ENCODE results near the gene AKAP1. TPM values are rescaled to one million over a fixed set of nuclear protein-coding genes. Genes with fewer than 3 reads are reported as not detected.
A peak's percentile ranks its signal among the peaks of the same experiment; 100 is the strongest.

AKAP1 gene
- total RNA-seq, 2 experiments from 2014 or later = 27.0 to 29.8 TPM

GRCh38 chr17:57077000-57077399, 8.0 kb upstream of the AKAP1 start:
- Mint-ChIP-seq H3K4me3 (no peak overlapping the region), H3K4me1 (peaks cover 10% of the 10 kb centered on the region), H3K9me3 (ENCODE audit: low read depth) (no peaks in the 10 kb centered on the region), H3K27ac (no peak overlapping the region), H3K27me3 (no peaks in the 10 kb centered on the region), H3K36me3 (ENCODE audit: low read depth) (no peaks in the 10 kb centered on the region)
- CTCF ChIA-PET = no interaction called here
- POLR2A ChIA-PET = no interaction called here
- DNase-seq (no peak), ATAC-seq (no peak)
- intact Hi-C loops (cut with DNase I, micrococcal nuclease) = no loop called here

DNA sequence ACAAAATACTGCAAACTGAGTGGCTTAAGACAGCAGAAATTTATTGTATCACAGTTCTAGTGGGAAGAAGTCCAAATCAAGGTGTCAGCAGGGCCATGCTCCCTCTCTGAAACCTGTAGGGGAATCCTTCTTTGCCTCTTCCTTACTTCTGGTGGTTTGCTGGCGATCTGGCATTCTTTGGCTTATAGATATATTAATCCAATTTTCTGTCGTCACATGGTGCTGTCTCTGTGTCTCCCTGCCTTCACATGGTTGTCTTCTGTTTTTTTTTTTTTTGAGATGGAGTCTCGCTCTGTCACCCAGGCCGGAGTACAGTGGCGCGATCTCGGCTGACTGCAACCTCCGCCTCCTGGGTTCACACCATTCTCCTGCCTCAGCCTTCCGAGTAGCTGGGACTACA, 6.8 kb upstream of the AKAP1 start:
- ATAC-seq = no peak
- H3K27ac Mint-ChIP-seq = no peak overlapping the region
- ChIA-PET CTCF (interaction anchor here (0.7 kb wide), 1 partner anchor 65 kb away, joined by 3 read pairs; no protein-coding TSS in a partner anchor), POLR2A (no interaction called here)
- H3K4me1 Mint-ChIP-seq = peaks cover 14% of the 10 kb centered on the region
- intact Hi-C loops (cut with DNase I, micrococcal nuclease) = no loop called here
- no peak overlapping the region for H3K4me3 Mint-ChIP-seq
- H3K9me3 Mint-ChIP-seq (ENCODE audit: low read depth) = no peaks in the 10 kb centered on the region
- no peaks in the 10 kb centered on the region for H3K36me3 Mint-ChIP-seq (ENCODE audit: low read depth)
- DNase-seq = no peak
- H3K27me3 Mint-ChIP-seq = no peaks in the 10 kb centered on the region

- H3K4me3 Mint-ChIP-seq = no peak overlapping the region
- H3K36me3 Mint-ChIP-seq (ENCODE audit: low read depth) = no peaks in the 10 kb centered on the region
- intact Hi-C loops (cut with DNase I, micrococcal nuclease) = loop anchor here in 1 of 2 experiments (10.0 kb wide), 1 partner anchor 246 kb away; the partner anchor contains the start of genes C17orf67 and DGKE
These were observed 4.3 kb upstream of the AKAP1 start for GRCh38 chr17:57080718-57081117.

GRCh38 chr17:57082441-57082840, 2.6 kb upstream of the AKAP1 start:
- DNase-seq = no peak
- Mint-ChIP-seq H3K36me3 (ENCODE audit: low read depth) (peaks cover 6% of the 10 kb centered on the region), H3K9me3 (ENCODE audit: low read depth) (no peaks in the 10 kb centered on the region), H3K27me3 (no peaks in the 10 kb centered on the region), H3K4me1 (peaks cover 30% of the 10 kb centered on the region), H3K4me3 (no peak overlapping the region), H3K27ac (no peak overlapping the region)
- ATAC-seq = no peak
- CTCF ChIA-PET = interaction anchor here (1.0 kb wide), 1 partner anchor 418 kb away, joined by 3 read pairs; no protein-coding TSS in a partner anchor
- intact Hi-C loops (cut with DNase I, micrococcal nuclease) = loop anchor here in 1 of 2 experiments (10.0 kb wide), 1 partner anchor 248 kb away; the partner anchor contains the start of genes C17orf67 and DGKE
- POLR2A ChIA-PET = interaction anchor here (0.7 kb wide), 1 partner anchor 1320 kb away, joined by 8 read pairs; no protein-coding TSS in a partner anchor

More at GRCh38 chr17:57080718-57081117, 4.3 kb upstream of the AKAP1 start:
- Mint-ChIP-seq H3K9me3 (ENCODE audit: low read depth) (no peaks in the 10 kb centered on the region), H3K27me3 (no peaks in the 10 kb centered on the region), H3K4me1 (peaks cover 19% of the 10 kb centered on the region), H3K27ac (no peak overlapping the region)
- ChIA-PET POLR2A (no interaction called here), CTCF (interaction anchor here (0.7 to 0.9 kb wide), 2 partner anchors 102 to 1292 kb away, joined by 3 read pairs; no protein-coding TSS in a partner anchor)
- ATAC-seq = no peak
- DNase-seq = no peak

DNA sequence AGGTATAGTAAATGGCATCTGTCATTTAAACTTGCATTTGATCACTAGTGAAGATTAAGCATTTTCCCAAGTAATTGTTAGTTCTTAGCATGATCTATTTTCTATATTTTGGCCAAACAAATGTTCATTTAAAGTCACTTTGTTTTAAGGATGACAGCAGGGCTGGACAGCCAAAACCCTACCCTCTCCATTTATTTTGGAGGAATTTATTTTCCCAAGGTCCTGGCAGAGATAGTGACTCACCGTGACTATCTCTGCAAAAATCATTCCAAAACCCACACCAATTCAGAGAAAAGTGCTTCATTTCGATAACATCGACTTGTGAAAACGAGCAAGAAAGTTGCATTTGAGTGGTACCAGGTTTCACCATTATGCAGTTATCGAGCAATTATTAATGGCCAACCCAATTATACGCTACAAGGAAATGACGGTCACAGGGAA, 665 bp upstream of the AKAP1 start:
- Mint-ChIP-seq H3K4me1 (peaks cover 42% of the 10 kb centered on the region), H3K36me3 (ENCODE audit: low read depth) (peaks cover 7% of the 10 kb centered on the region), H3K27ac (peak overlapping the region; percentile 87), H3K9me3 (ENCODE audit: low read depth) (no peaks in the 10 kb centered on the region), H3K27me3 (no peaks in the 10 kb centered on the region), H3K4me3 (peak overlapping the region; percentile 81)
- DNase-seq (no peak), ATAC-seq (peak; percentile 15)
- POLR2A ChIA-PET = interaction anchor here (1.6 kb wide), 1 partner anchor 14 kb away, joined by 5 read pairs; no protein-coding TSS in a partner anchor
- CTCF ChIA-PET = interaction anchor here (0.7 to 1.6 kb wide), 4 partner anchors 11 to 205 kb away, joined by 3 to 5 read pairs (median 3); no protein-coding TSS in a partner anchor
- intact Hi-C loops (cut with DNase I, micrococcal nuclease) = loop anchor here (2.0 to 10.0 kb wide), 4 partner anchors 250 to 1134 kb away; partner anchors contain the start of genes C17orf67 (in 1 of the 2), DGKE (in 1 of the 2), DYNLL2 (in 1 of the 2) and MKS1 (in 1 of the 2)

- peaks cover 9% of the 10 kb centered on the region for H3K36me3 Mint-ChIP-seq (ENCODE audit: low read depth)
- H3K27me3 Mint-ChIP-seq = no peaks in the 10 kb centered on the region
- ATAC-seq (peak; percentile 32), DNase-seq (peak; percentile 71)
- POLR2A ChIA-PET = interaction anchor here (1.0 to 1.6 kb wide), 2 partner anchors 13 to 957 kb away, joined by 3 to 5 read pairs; no protein-coding TSS in a partner anchor
- no peaks in the 10 kb centered on the region for H3K9me3 Mint-ChIP-seq (ENCODE audit: low read depth)
- H3K27ac Mint-ChIP-seq = no peak overlapping the region
- CTCF ChIA-PET = interaction anchor here (1.2 to 1.6 kb wide), 4 partner anchors 12 to 76 kb away, joined by 3 to 5 read pairs (median 4); no protein-coding TSS in a partner anchor
- H3K4me3 Mint-ChIP-seq = peak overlapping the region; percentile 81
- intact Hi-C loops (cut with DNase I, micrococcal nuclease) = loop anchor here (1.0 to 10.0 kb wide), 11 partner anchors 107 to 1133 kb away; partner anchors contain the start of genes C17orf67 (in 2 of the 2), MRPS23 (in 2 of the 2), SCPEP1 (in 2 of the 2) and COIL (in 1 of the 2)
- peaks cover 40% of the 10 kb centered on the region for H3K4me1 Mint-ChIP-seq
These were observed 512 bp downstream of the AKAP1 start for GRCh38 chr17:57085448-57086068.

GRCh38 chr17:57086069-57086930, 1.3 kb downstream of the AKAP1 start:
- H3K36me3 Mint-ChIP-seq (ENCODE audit: low read depth) = peaks cover 9% of the 10 kb centered on the region
- intact Hi-C loops (cut with DNase I, micrococcal nuclease) = loop anchor here (5.0 to 10.0 kb wide), 2 partner anchors 251 to 356 kb away; partner anchors contain the start of genes C17orf67 (in 1 of the 2) and DGKE (in 1 of the 2)

GRCh38 chr17:57088298-57088697, 3.3 kb downstream of the AKAP1 start:
- no peak overlapping the region for H3K27ac Mint-ChIP-seq
- H3K9me3 Mint-ChIP-seq (ENCODE audit: low read depth) = no peaks in the 10 kb centered on the region
- no peak for ATAC-seq
- no peak overlapping the region for H3K4me3 Mint-ChIP-seq
- ChIA-PET CTCF (interaction anchor here (0.8 to 1.6 kb wide), 4 partner anchors 10 to 745 kb away, joined by 3 to 5 read pairs (median 4); no protein-coding TSS in a partner anchor), POLR2A (no interaction called here)
- no peak for DNase-seq
- no peaks in the 10 kb centered on the region for H3K27me3 Mint-ChIP-seq
- intact Hi-C loops (cut with DNase I, micrococcal nuclease) = loop anchor here (5.0 to 10.0 kb wide), 2 partner anchors 253 to 354 kb away; partner anchors contain the start of genes C17orf67 (in 1 of the 2) and DGKE (in 1 of the 2)
- H3K36me3 Mint-ChIP-seq (ENCODE audit: low read depth) = peaks cover 9% of the 10 kb centered on the region
- peaks cover 30% of the 10 kb centered on the region for H3K4me1 Mint-ChIP-seq

More at GRCh38 chr17:57086069-57086930, 1.3 kb downstream of the AKAP1 start:
- Mint-ChIP-seq H3K9me3 (ENCODE audit: low read depth) (no peaks in the 10 kb centered on the region), H3K27me3 (no peaks in the 10 kb centered on the region), H3K4me3 (peak overlapping the region; percentile 81), H3K4me1 (peaks cover 34% of the 10 kb centered on the region), H3K27ac (peak overlapping the region; percentile 64)
- DNase-seq (peak; percentile 44), ATAC-seq (no peak)
- POLR2A ChIA-PET = interaction anchor here (0.6 to 1.6 kb wide), 3 partner anchors 12 to 956 kb away, joined by 3 to 5 read pairs (median 3); no protein-coding TSS in a partner anchor
- CTCF ChIA-PET = interaction anchor here (0.6 to 1.4 kb wide), 2 partner anchors 40 to 334 kb away, joined by 3 to 4 read pairs; no protein-coding TSS in a partner anchor

DNA sequence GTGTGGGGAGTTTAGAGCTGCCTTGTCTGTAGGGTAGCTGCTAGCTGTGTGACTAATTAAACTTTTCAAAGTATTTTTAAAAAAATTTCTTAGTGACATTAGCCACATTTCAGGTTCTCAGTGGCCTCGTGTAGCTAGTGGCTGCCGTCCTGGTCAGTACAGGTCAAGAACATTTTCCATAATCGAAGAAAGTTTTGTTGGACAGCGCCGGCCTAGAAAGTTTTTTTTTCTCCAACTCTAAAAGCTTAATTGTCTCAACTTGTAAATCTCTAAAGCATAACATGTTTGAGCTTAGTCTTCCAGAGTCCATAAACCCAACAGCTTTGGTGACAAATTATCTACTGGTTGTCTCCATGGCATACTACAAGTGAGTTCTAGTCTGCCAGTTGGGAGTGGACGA, 4.3 kb downstream of the AKAP1 start:
- ChIA-PET CTCF (no interaction called here), POLR2A (no interaction called here)
- DNase-seq (no peak), ATAC-seq (no peak)
- Mint-ChIP-seq H3K27me3 (no peaks in the 10 kb centered on the region), H3K9me3 (ENCODE audit: low read depth) (no peaks in the 10 kb centered on the region), H3K4me1 (peaks cover 29% of the 10 kb centered on the region), H3K36me3 (ENCODE audit: low read depth) (peaks cover 9% of the 10 kb centered on the region), H3K27ac (no peak overlapping the region), H3K4me3 (no peak overlapping the region)
- intact Hi-C loops (cut with DNase I, micrococcal nuclease) = loop anchor here (5.0 to 10.0 kb wide), 2 partner anchors 255 to 353 kb away; partner anchors contain the start of genes C17orf67 (in 1 of the 2) and DGKE (in 1 of the 2)

DNA sequence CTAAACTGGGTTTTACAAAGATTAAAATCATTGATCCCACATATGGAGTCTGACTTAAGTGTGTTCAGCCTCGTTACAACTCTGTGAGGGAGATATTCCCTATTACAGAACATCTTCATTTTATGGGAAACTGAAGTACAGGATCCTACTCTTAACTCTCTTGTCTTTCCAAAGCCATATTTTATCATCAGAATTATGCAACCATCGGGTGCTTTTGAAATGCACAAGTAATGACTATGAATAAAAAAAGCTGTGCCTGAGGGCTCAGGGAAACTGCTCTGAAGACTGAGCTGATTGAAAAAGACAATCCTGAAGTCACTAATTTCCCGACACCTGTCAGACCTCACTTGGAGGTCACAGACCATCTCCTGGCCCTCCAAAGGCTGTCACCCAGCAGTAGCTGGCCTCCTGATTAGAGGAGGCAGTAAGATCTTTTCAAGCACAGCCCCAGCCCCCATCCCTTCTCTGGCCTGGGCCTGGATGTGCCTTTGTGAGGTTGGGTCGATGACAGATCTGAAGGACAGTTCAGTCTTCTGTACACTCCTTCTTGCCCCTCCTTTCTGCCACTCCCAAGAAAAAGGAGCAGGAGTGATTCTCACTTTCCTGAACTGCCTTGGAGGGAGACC, 5.6 kb downstream of the AKAP1 start:
- CTCF ChIA-PET = interaction anchor here (0.7 to 1.2 kb wide), 4 partner anchors 16 to 745 kb away, joined by 3 read pairs; no protein-coding TSS in a partner anchor
- no peak overlapping the region for H3K4me3 Mint-ChIP-seq
- intact Hi-C loops (cut with DNase I, micrococcal nuclease) = no loop called here
- no peaks in the 10 kb centered on the region for H3K9me3 Mint-ChIP-seq (ENCODE audit: low read depth)
- no peak overlapping the region for H3K27ac Mint-ChIP-seq
- DNase-seq (no peak), ATAC-seq (no peak)
- H3K4me1 Mint-ChIP-seq = peaks cover 31% of the 10 kb centered on the region
- H3K36me3 Mint-ChIP-seq (ENCODE audit: low read depth) = peaks cover 9% of the 10 kb centered on the region
- POLR2A ChIA-PET = no interaction called here
- no peaks in the 10 kb centered on the region for H3K27me3 Mint-ChIP-seq
